Mucosa of rectum (tissue), 2 donors: Measurements from ENCODE around the gene POU3F3.

Source experiments
- H3K27ac ChIP-seq, 2 donors: one replicate each; pipeline ENCODE4 v1.7.0; 2013; ENCODE audit warnings: inconsistent platforms in 2 of 2, low read depth in 2 of 2, low read length in 2 of 2
- H3K27me3 ChIP-seq, 2 donors: one replicate each; pipeline ENCODE4 v1.7.0; 2013; ENCODE audit warnings: low read length in 2 of 2; ENCODE audit not compliant: control insufficient read depth in 2 of 2, insufficient read depth in 2 of 2
- H3K36me3 ChIP-seq, 2 donors: one replicate each; pipeline ENCODE4 v1.7.0; 2013; ENCODE audit warnings: low read length in 2 of 2; ENCODE audit not compliant: control insufficient read depth in 2 of 2, insufficient read depth in 2 of 2
- H3K4me1 ChIP-seq, 2 donors: one replicate each; pipeline ENCODE4 v1.7.0; 2013; ENCODE audit warnings: low read length in 2 of 2, mild to moderate bottlenecking in 1 of 2; ENCODE audit not compliant: control insufficient read depth in 2 of 2, insufficient read depth in 2 of 2
- H3K4me3 ChIP-seq, 2 donors: one replicate each; pipeline ENCODE4 v1.7.0; 2013; ENCODE audit warnings: low read length in 2 of 2
- H3K9ac ChIP-seq, 2 donors: one replicate each; pipeline ENCODE4 v1.7.0; 2013; ENCODE audit warnings: low read length in 2 of 2, low read depth in 1 of 2, mild to moderate bottlenecking in 1 of 2
- H3K9me3 ChIP-seq, 2 donors: one replicate each; pipeline ENCODE4 v1.7.0; 2013; ENCODE audit warnings: low read length in 2 of 2; ENCODE audit not compliant: control insufficient read depth in 2 of 2
- donor health status: healthy.
- donor health status: Normal muscosa, but diverticular disease.

POU3F3 gene

GRCh38 chr2:104846786-104847585 is 6.9 kb upstream of the POU3F3 start:
- Histone ChIP-seq H3K4me1 (no peaks in the 10 kb centered on the region), H3K9ac (no peak overlapping the region), H3K9me3 (no peaks in the 10 kb centered on the region), H3K27me3 (peaks cover 75 to 86% of the 10 kb centered on the region in 2 donors), H3K4me3 (no peak overlapping the region), H3K36me3 (no peaks in the 10 kb centered on the region), H3K27ac (no peak overlapping the region)

- H3K27ac ChIP-seq = no peak overlapping the region
- no peaks in the 10 kb centered on the region for H3K36me3 ChIP-seq
- H3K27me3 ChIP-seq = peaks cover 75 to 88% of the 10 kb centered on the region in 2 donors
- H3K4me1 ChIP-seq = no peaks in the 10 kb centered on the region
- no peak overlapping the region for H3K4me3 ChIP-seq
- no peak overlapping the region for H3K9ac ChIP-seq
- no peaks in the 10 kb centered on the region for H3K9me3 ChIP-seq
These were observed 6.2 kb upstream of the POU3F3 start for GRCh38 chr2:104847586-104848160.

GRCh38 chr2:104848526-104848925 is 5.4 kb upstream of the POU3F3 start:
- Histone ChIP-seq H3K4me3 (no peak overlapping the region), H3K9ac (no peak overlapping the region), H3K27me3 (peaks cover 79 to 89% of the 10 kb centered on the region in 2 donors), H3K36me3 (no peaks in the 10 kb centered on the region), H3K4me1 (peaks cover 3 to 5% of the 10 kb centered on the region in 2 donors), H3K27ac (no peak overlapping the region), H3K9me3 (no peaks in the 10 kb centered on the region)

DNA sequence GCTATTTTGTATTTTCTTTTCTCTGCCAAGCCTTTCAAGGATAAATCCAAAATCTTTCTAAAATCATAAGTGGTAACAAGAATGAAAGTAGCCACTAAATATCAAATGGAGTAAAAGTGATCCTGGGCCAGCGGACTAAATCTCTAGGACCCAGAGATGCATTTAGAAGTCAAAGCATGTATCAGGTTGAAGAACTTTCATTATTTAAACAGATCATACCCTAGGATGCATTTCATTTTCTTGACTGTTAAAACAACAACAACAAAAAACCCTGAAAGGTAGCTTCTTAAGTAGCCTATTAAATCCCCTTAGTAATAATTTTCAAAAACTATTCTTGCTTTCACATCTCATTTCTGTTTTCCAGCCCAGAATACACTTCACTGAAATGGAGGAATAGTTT is 4.8 kb upstream of the POU3F3 start:
- Histone ChIP-seq H3K4me3 (no peak overlapping the region), H3K27me3 (peaks cover 78 to 89% of the 10 kb centered on the region in 2 donors), H3K4me1 (peaks cover 7 to 9% of the 10 kb centered on the region in 2 donors), H3K27ac (no peak overlapping the region), H3K36me3 (no peaks in the 10 kb centered on the region), H3K9ac (no peak overlapping the region), H3K9me3 (no peaks in the 10 kb centered on the region)

GRCh38 chr2:104849618-104850141 is 4.2 kb upstream of the POU3F3 start:
- H3K9me3 ChIP-seq = no peaks in the 10 kb centered on the region
- no peak overlapping the region for H3K27ac ChIP-seq
- peaks cover 78 to 89% of the 10 kb centered on the region in 2 donors for H3K27me3 ChIP-seq
- no peak overlapping the region for H3K9ac ChIP-seq
- no peaks in the 10 kb centered on the region for H3K36me3 ChIP-seq
- H3K4me3 ChIP-seq = no peak overlapping the region
- peaks cover 11 to 13% of the 10 kb centered on the region in 2 donors for H3K4me1 ChIP-seq

GRCh38 chr2:104850361-104851290 is 3.3 kb upstream of the POU3F3 start:
- no peak overlapping the region for H3K27ac ChIP-seq
- peaks cover 71 to 82% of the 10 kb centered on the region in 2 donors for H3K27me3 ChIP-seq
- H3K4me1 ChIP-seq = peaks cover 11 to 13% of the 10 kb centered on the region in 2 donors
- no peak overlapping the region for H3K9ac ChIP-seq
- H3K36me3 ChIP-seq = no peaks in the 10 kb centered on the region
- no peaks in the 10 kb centered on the region for H3K9me3 ChIP-seq
- H3K4me3 ChIP-seq = no peak overlapping the region

DNA sequence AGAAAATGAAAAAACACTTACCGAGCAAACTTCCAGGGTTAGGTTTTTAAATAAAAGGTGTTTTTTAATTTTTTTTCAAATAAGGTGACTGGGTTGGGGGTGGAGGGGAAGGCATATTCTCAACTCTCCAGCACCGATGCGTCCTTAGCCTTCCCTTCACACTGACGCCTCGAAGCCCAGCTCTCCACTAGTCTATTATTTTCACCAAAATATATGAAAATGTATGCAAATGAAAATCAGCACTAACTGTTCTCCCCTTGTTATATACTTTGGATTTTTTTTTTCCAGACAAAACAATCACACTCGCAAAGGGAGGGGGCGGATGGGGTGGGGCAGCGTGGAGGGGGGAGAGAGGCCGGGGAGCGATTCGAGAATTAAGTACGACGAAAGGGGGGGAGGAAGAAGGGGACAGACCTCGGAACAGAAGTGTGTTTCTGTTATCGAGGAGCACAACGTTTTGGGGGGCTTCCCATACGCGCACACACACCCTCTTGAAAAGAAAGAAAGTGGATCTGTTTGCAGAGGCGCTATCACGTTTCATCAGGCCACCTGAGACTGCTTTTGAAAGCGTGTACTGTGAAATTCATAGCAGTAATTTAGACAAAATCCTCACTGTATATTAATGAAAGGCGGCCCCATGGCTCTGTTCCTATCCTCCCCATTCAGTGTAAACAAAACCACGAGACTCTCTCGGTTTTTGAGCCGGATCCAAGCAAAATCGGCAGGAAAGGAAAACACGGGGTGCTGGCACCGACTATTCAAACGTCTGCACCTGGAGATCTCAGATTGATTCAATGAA is 2.4 kb upstream of the POU3F3 start:
- Histone ChIP-seq H3K9me3 (no peaks in the 10 kb centered on the region), H3K36me3 (no peaks in the 10 kb centered on the region), H3K4me3 (peak overlapping the region in 1 of 2 donors; percentile 33), H3K27me3 (peaks cover 65 to 78% of the 10 kb centered on the region in 2 donors), H3K9ac (no peak overlapping the region), H3K4me1 (peaks cover 13% of the 10 kb centered on the region in 2 donors), H3K27ac (no peak overlapping the region)

DNA sequence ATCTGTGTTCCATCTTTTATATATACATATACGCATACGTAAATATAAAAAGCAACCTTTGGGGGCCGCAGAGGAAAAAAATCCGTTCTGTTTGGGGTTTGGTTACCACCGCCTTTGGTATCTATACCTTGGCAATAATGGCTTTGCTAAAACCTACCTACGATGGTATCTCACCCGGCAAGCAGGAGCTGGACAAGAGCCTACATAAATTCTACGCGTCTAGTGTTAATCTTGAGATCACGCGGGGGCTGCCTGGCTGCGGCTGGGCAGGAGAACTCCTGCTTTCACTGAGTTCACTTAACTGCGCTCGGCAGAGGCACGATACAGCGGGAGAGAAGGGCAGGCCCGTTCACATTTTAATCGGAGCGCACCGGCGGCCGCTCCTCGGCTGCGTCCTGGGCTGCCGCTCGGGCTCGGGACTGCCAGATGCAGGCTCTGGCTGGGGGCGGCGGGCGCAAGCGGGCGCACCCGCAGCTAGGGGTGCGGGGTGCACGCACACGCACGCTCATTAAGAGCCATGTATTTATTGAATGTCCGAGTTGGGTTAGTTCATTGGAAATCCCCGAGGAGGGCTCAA is 1.7 kb upstream of the POU3F3 start:
- Histone ChIP-seq H3K9me3 (no peaks in the 10 kb centered on the region), H3K4me3 (peak overlapping the region in 1 of 2 donors; percentile 45), H3K27me3 (peaks cover 62 to 76% of the 10 kb centered on the region in 2 donors), H3K36me3 (no peaks in the 10 kb centered on the region), H3K27ac (no peak overlapping the region), H3K9ac (no peak overlapping the region), H3K4me1 (peaks cover 13 to 15% of the 10 kb centered on the region in 2 donors)
